Middle frontal gyrus (tissue), 1 donor: ENCODE results near the gene IGF2.

ENCODE experiments used
- DNase-seq: peaks from one replicate; pipeline ENCODE4 v3.0.0-alpha.2; 2015; ENCODE audit warnings: low spot score; ENCODE audit errors: extremely low spot score

The IGF2 gene

GRCh38 chr11:2093575-2094353, 45.4 kb downstream of the IGF2 start:
- DNase-seq = no peak

GRCh38 chr11:2092956-2093412, 46.2 kb downstream of the IGF2 start:
- DNase-seq = no peak

GRCh38 chr11:2092464-2092910, 46.7 kb downstream of the IGF2 start:
- DNase-seq = no peak

GRCh38 chr11:2091786-2092463, 47.3 kb downstream of the IGF2 start:
- DNase-seq = no peak

GRCh38 chr11:2091112-2091746, 48.0 kb downstream of the IGF2 start:
- DNase-seq = no peak

- no peak for DNase-seq
Observed at GRCh38 chr11:2090172-2091111, 48.7 kb downstream of the IGF2 start.

GRCh38 chr11:2089536-2090165, 49.5 kb downstream of the IGF2 start:
- DNase-seq = no peak

- no peak for DNase-seq
Observed at GRCh38 chr11:2088746-2089535, 50.2 kb downstream of the IGF2 start.

GRCh38 chr11:2088284-2088683, 50.9 kb downstream of the IGF2 start:
- DNase-seq = no peak

- DNase-seq = no peak
Observed at GRCh38 chr11:2086239-2087040, 52.7 kb downstream of the IGF2 start.

GRCh38 chr11:2085251-2086066, 53.7 kb downstream of the IGF2 start:
- no peak for DNase-seq

GRCh38 chr11:2084721-2085120, 54.5 kb downstream of the IGF2 start:
- no peak for DNase-seq
